Nephron (organoid): Measurements from ENCODE around the gene ZNF750.

Experiments
- H3K27ac Mint-ChIP-seq, 3 experiments: 2 replicates each; pipeline ENCODE4 v1.8.0; 2020; ENCODE audit warnings: mixed read lengths in 3 of 3, mild to moderate bottlenecking in 2 of 3, moderate library complexity in 1 of 3
- H3K27me3 Mint-ChIP-seq: 2 replicates; pipeline ENCODE4 v1.8.0; 2021; ENCODE audit warnings: low read depth, mild to moderate bottlenecking, moderate library complexity, mixed read lengths
- H3K36me3 Mint-ChIP-seq: 2 replicates; pipeline ENCODE4 v1.8.0; 2020; ENCODE audit warnings: low read depth, mixed read lengths
- H3K4me1 Mint-ChIP-seq: 2 replicates; pipeline ENCODE4 v1.8.0; 2020; ENCODE audit warnings: mixed read lengths
- H3K4me3 Mint-ChIP-seq, 3 experiments: 2 replicates each; pipeline ENCODE4 v1.8.0; 2020; ENCODE audit warnings: mild to moderate bottlenecking in 3 of 3, mixed read lengths in 3 of 3, moderate library complexity in 2 of 3
- H3K9me3 Mint-ChIP-seq: 2 replicates; pipeline ENCODE4 v1.8.0; 2020; ENCODE audit warnings: mixed read lengths
- TF ChIP-seq, protein P1 (sequence below), 3 experiments: fragments of 200-600 bp; sonication (generic); IDR thresholded peaks; one replicate each; pipeline ENCODE4 v1.5.0; 2021; ENCODE audit warnings: antibody characterized with exemption in 3 of 3; ENCODE audit not compliant: unreplicated experiment in 3 of 3

Gene ZNF750

DNA sequence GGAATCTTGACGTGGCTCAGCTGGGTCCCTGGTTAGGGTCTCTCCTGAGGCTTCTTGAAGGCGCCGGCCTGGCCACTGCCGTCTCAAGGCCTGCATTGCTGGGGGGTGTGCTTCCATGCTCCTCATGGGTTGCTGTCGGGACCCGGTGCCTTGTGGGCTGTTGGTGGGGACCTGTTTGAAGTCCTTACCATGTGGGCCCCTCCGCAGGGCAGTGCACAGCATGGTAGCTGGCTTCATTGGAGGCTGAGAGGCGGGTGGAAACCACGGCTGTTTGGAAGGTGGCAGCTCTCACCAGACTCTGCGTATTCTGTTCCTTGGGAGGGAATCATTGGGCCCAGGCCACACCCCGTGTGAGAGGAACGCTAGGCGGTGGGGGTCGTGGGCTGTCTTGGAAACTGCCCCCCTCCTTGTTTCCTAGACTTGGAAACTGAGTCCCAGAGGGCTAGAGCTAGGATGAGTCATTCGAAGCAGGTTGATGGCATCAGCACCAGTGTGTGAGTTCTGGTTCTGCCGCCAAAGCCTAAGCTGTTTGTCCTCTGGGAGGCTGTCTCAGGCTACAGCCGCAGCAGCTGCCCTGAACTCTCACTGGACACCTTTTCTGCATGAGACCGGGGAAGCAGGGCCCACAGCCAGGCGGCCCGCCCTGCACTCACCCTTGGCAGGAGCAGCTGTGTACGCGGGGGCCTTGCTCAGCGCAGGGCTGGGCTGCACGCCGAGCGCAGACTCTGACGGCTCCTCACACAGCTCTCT is 35.2 kb downstream of the ZNF750 start:
- no peak overlapping the region for H3K4me3 Mint-ChIP-seq
- peaks cover 15% of the 10 kb centered on the region for H3K9me3 Mint-ChIP-seq
- peaks cover 44% of the 10 kb centered on the region for H3K36me3 Mint-ChIP-seq
- no peaks in the 10 kb centered on the region for H3K27me3 Mint-ChIP-seq
- peaks cover 48% of the 10 kb centered on the region for H3K4me1 Mint-ChIP-seq
- peak overlapping the region in 1 of 3 experiments; percentile 47 for H3K27ac Mint-ChIP-seq
- TF ChIP-seq, protein P1, sequence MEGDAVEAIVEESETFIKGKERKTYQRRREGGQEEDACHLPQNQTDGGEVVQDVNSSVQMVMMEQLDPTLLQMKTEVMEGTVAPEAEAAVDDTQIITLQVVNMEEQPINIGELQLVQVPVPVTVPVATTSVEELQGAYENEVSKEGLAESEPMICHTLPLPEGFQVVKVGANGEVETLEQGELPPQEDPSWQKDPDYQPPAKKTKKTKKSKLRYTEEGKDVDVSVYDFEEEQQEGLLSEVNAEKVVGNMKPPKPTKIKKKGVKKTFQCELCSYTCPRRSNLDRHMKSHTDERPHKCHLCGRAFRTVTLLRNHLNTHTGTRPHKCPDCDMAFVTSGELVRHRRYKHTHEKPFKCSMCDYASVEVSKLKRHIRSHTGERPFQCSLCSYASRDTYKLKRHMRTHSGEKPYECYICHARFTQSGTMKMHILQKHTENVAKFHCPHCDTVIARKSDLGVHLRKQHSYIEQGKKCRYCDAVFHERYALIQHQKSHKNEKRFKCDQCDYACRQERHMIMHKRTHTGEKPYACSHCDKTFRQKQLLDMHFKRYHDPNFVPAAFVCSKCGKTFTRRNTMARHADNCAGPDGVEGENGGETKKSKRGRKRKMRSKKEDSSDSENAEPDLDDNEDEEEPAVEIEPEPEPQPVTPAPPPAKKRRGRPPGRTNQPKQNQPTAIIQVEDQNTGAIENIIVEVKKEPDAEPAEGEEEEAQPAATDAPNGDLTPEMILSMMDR (IDR thresholded peaks at IDR 0.05; ENCODE audit: unreplicated experiment in 3 of 3): no peak

DNA sequence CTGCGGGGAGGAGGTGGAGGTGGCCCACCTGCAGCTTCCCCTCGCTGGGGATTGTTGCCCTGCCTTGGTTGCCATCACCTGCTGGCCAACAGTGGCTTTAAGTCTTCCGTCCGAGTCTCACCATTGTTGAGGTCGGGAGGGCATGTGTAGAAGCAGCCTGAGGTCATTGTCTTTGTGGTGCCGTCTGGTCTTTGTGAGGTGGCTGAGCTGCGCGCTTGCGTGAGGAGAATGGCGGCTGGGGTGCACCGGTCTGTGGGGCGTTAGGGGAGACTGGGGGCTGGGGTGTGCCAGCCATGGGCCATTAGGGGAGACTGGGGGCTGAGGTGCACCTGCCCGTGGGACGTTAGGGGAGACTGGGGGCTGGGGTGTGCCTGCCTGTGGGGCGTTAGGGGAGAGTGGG is 36.2 kb downstream of the ZNF750 start:
- H3K9me3 Mint-ChIP-seq: peaks cover 15% of the 10 kb centered on the region
- TF ChIP-seq, protein P1 (IDR thresholded peaks at IDR 0.05; ENCODE audit: unreplicated experiment in 3 of 3): no peak
- H3K27me3 Mint-ChIP-seq: no peaks in the 10 kb centered on the region
- no peak overlapping the region for H3K27ac Mint-ChIP-seq
- peaks cover 47% of the 10 kb centered on the region for H3K36me3 Mint-ChIP-seq
- no peak overlapping the region for H3K4me3 Mint-ChIP-seq
- H3K4me1 Mint-ChIP-seq: peaks cover 45% of the 10 kb centered on the region

DNA sequence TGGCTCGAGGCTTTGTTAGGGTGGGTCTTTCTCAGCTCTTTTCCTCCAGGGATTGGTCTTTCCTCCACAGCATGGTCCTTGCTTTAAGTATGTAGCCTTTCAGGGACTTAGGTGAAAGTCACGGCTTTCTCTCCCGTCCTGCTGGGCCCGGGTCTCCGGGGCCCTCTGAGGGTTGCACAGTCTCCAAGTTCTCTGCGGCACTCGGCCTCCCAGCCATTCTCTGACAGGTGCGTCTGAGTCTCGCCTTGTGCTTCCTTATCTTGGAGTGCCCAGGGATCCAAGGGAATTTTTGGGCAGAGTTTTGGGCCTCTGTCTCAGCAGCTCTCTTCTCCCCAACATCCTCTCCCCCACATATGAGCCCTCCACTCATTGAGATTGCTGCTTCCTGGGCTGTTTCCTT is 36.6 kb downstream of the ZNF750 start:
- Mint-ChIP-seq H3K27me3 (no peaks in the 10 kb centered on the region), H3K27ac (peak overlapping the region in 1 of 3 experiments; percentile 89), H3K9me3 (peaks cover 15% of the 10 kb centered on the region), H3K36me3 (peaks cover 47% of the 10 kb centered on the region), H3K4me1 (peaks cover 45% of the 10 kb centered on the region), H3K4me3 (no peak overlapping the region)
- TF ChIP-seq, protein P1 (IDR thresholded peaks at IDR 0.05; ENCODE audit: unreplicated experiment in 3 of 3): no peak

DNA sequence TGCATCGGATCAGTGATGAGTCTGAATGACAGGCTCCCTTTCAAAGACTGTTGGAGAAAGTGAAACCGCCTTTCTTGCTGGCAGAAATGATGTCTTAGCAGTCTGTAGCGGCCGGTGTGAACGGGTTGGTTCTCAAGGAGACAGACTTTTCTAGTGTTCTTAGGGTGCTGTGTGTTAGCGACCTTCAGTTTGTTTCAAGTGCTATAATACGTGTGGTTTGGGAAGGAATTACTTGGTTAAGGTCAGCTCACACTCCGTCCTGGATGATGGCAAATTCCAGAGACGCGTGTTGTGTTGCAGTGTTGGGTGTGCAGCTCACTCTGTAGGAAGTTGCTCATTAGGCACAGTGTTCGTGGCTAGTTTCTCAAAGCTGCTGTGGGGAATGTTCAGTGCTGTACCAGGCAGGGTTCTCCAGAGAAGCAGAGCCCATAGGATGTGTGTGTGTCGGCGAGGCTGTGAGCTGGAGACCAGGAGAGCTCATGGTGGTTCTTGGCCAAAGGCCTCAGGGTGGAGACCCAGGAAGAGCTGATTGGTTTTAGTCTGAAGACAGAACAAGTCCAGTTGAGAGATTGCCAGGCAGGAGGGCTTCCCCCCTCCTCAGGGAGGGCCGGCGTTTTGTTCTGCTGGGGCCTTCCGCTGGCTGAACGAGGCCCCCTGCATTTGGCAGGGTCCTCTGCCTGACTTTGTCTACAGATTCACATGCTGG is 37.6 kb downstream of the ZNF750 start:
- Mint-ChIP-seq H3K4me3 (peak overlapping the region in 1 of 3 experiments; percentile 25), H3K36me3 (peaks cover 49% of the 10 kb centered on the region), H3K4me1 (peaks cover 44% of the 10 kb centered on the region), H3K27ac (peak overlapping the region in 2 of 3 experiments; percentile 81 to 89), H3K27me3 (no peaks in the 10 kb centered on the region), H3K9me3 (peaks cover 15% of the 10 kb centered on the region)
- TF ChIP-seq, protein P1 (IDR thresholded peaks at IDR 0.05; ENCODE audit: unreplicated experiment in 3 of 3): no peak

DNA sequence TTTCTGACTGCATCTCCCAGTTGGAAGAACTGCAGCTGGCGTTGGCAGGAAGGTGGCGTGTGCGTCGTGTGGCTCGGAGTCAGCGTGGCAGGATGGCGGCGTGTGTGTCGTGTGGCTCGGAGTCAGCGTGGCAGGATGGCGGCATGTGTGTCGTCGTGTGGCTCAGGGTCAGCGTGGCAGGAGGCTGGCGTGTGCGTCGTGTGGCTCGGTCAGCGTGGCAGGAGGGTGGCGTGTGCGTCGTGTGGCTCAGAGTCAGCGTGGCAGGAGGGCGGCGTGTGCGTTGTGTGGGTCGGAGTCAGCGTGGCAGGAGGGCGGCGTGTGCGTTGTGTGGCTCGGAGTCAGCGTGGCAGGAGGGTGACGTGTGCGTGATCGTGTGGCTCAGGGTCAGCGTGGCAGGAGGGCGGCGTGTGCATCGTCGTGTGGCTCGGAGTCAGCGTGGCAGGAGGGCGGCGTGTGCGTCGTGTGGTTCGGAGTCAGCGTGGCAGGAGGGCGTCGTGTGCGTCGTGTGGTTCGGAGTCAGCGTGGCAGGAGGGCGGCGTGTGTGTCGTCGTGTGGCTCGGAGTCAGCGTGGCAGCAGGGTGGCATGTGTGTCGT is 38.3 kb downstream of the ZNF750 start:
- Mint-ChIP-seq H3K36me3 (peaks cover 51% of the 10 kb centered on the region), H3K27ac (peak overlapping the region in 2 of 3 experiments; percentile 81 to 89), H3K9me3 (peaks cover 15% of the 10 kb centered on the region), H3K4me1 (peaks cover 37% of the 10 kb centered on the region), H3K27me3 (no peaks in the 10 kb centered on the region), H3K4me3 (no peak overlapping the region)
- TF ChIP-seq, protein P1 (IDR thresholded peaks at IDR 0.05; ENCODE audit: unreplicated experiment in 3 of 3): no peak
